Effector CD8-positive, alpha-beta T cell (primary cell): Measurements from ENCODE around the gene GABARAPL1.
A peak's percentile ranks its signal among the peaks of the same experiment; 100 is the strongest.

ENCODE experiments used
- DNase-seq: peaks from one replicate; lab custom pipeline; 2025; lab: John Stamatoyannopoulos, UW

GABARAPL1 gene

GRCh38 chr12:10234562-10234961, 21.9 kb downstream of the GABARAPL1 start:
- no peak for DNase-seq

GRCh38 chr12:10235761-10236631, 23.3 kb downstream of the GABARAPL1 start:
- DNase-seq, result peak; percentile 9

- DNase-seq, result no peak
Observed at GRCh38 chr12:10236720-10237119, 24.0 kb downstream of the GABARAPL1 start.

GRCh38 chr12:10238526-10238925, 25.8 kb downstream of the GABARAPL1 start:
- no peak for DNase-seq

- no peak for DNase-seq
Observed at GRCh38 chr12:10241290-10241689, 28.6 kb downstream of the GABARAPL1 start.

- DNase-seq, result no peak
Observed at GRCh38 chr12:10241727-10242126, 29.1 kb downstream of the GABARAPL1 start.

GRCh38 chr12:10242539-10242938, 29.9 kb downstream of the GABARAPL1 start:
- no peak for DNase-seq

GRCh38 chr12:10243818-10244520, 31.3 kb downstream of the GABARAPL1 start:
- DNase-seq, result no peak

- DNase-seq, result no peak
Observed at GRCh38 chr12:10247436-10248058, 34.9 kb downstream of the GABARAPL1 start.

- no peak for DNase-seq
Observed at GRCh38 chr12:10249690-10250455, 37.2 kb downstream of the GABARAPL1 start.

- DNase-seq, result no peak
Observed at GRCh38 chr12:10251669-10252068, 39.0 kb downstream of the GABARAPL1 start.

- no peak for DNase-seq
Observed at GRCh38 chr12:10252201-10252600, 39.5 kb downstream of the GABARAPL1 start.

GRCh38 chr12:10256064-10256463, 43.4 kb downstream of the GABARAPL1 start:
- DNase-seq, result no peak

- no peak for DNase-seq
Observed at GRCh38 chr12:10260927-10261326, 48.2 kb downstream of the GABARAPL1 start.

GRCh38 chr12:10268037-10268436, 55.4 kb downstream of the GABARAPL1 start:
- DNase-seq, result no peak

GRCh38 chr12:10272467-10272866, 59.8 kb downstream of the GABARAPL1 start:
- DNase-seq, result no peak
